Measurements from ENCODE around the gene APLN. TPM values are rescaled to one million over a fixed set of nuclear protein-coding genes. Genes with fewer than 3 reads are reported as not detected.

APLN gene
- total and polyA plus RNA-seq, 2 experiments from 2014 or later: 0.43 to 1.1 TPM

DNA sequence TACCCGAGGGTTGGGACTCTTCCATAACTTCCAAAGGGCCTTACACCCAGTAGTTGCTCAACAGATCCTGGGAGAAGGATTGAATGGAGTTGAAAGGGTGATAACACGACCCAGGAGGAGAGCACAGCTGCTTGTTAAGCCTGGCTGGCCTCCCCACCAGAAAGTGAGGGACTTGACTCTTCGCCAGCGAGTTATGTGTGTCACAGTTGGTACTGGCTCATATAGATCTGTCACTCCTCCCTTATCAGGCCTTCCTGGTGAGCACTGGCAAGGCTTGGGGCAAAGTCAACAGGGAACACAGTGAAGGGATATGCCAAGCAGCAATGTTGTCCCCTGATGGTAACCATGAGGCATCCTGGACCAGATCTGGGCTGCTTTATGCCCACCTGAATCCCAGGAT is 35.8 kb downstream of the APLN start:
- no peaks in the 10 kb centered on the region for H3K79me2 ChIP-seq (ENCODE audit: insufficient read depth)
- H3K4me1 ChIP-seq (ENCODE audit: insufficient read depth): no peaks in the 10 kb centered on the region
- no peak overlapping the region for H3K9ac ChIP-seq
- H3K4me3 ChIP-seq: no peak overlapping the region
- 51 to 69% methylated on average over 3 to 4 of the region's 4 CpGs for WGBS, 2 experiments (ENCODE audit: low coverage in 1 of 2, low lambda C conversion rate in 2 of 2, missing lambda C conversion rate in 2 of 2)
- H2AFZ ChIP-seq: no peak overlapping the region
- no peaks in the 10 kb centered on the region for H3K36me3 ChIP-seq (ENCODE audit: low read depth)
- in situ Hi-C loops (cut with MboI): no loop called here
- H3F3A ChIP-seq (ENCODE audit: insufficient read depth): no peaks in the 10 kb centered on the region
- no peaks in the 10 kb centered on the region for H3K27me3 ChIP-seq (replicated peaks; ENCODE audit: insufficient read depth)
- H3K27ac ChIP-seq: no peak overlapping the region
- H4K20me1 ChIP-seq (ENCODE audit: insufficient read depth): no peaks in the 10 kb centered on the region
- TF ChIP-seq EZH2phosphoT487 (IDR thresholded peaks at IDR 0.05; ENCODE audit: insufficient read depth, low read depth) (no peak), EZH2 (IDR thresholded peaks at IDR 0.05; ENCODE audit: insufficient read depth, poor library complexity, severe bottlenecking) (no peak)
- no peak overlapping the region for H3K4me2 ChIP-seq (ENCODE audit: unreplicated experiment)
- no peaks in the 10 kb centered on the region for H3K9me3 ChIP-seq (ENCODE audit: low read depth)
- H3K9me2 ChIP-seq (ENCODE audit: insufficient read depth): no peaks in the 10 kb centered on the region
- DNase-seq: no peak

DNA sequence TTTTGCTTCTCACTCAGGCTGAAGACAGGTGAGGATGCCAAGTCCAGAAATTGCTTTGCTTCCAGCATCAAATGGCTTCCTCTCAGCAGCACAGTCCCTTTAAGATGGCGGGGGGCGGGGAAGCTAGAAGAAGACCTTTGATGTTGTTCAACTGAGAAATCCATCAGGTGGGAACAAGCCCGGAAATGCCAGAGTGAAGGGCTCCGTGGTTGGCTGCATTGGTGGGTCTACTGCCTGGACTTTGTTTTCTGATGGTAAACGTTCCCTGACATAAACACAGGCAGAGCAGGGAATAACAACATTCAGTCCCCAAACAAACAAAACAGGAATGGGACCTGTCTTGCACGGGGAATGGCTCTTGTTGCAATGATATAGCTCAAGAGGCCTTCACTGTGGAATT is 37.3 kb downstream of the APLN start:
- Histone ChIP-seq H3K9me2 (ENCODE audit: insufficient read depth) (no peaks in the 10 kb centered on the region), H3K27ac (no peak overlapping the region), H3K4me1 (ENCODE audit: insufficient read depth) (no peaks in the 10 kb centered on the region), H3K9ac (no peak overlapping the region), H3K79me2 (ENCODE audit: insufficient read depth) (no peaks in the 10 kb centered on the region), H4K20me1 (ENCODE audit: insufficient read depth) (no peaks in the 10 kb centered on the region), H3K4me2 (ENCODE audit: unreplicated experiment) (no peak overlapping the region), H3F3A (ENCODE audit: insufficient read depth) (no peaks in the 10 kb centered on the region), H3K27me3 (replicated peaks; ENCODE audit: insufficient read depth) (no peaks in the 10 kb centered on the region), H3K4me3 (no peak overlapping the region), H2AFZ (no peak overlapping the region), H3K9me3 (ENCODE audit: low read depth) (no peaks in the 10 kb centered on the region), H3K36me3 (ENCODE audit: low read depth) (no peaks in the 10 kb centered on the region)
- TF ChIP-seq EZH2phosphoT487 (IDR thresholded peaks at IDR 0.05; ENCODE audit: insufficient read depth, low read depth): no peak
- no peak for TF ChIP-seq EZH2 (IDR thresholded peaks at IDR 0.05; ENCODE audit: insufficient read depth, poor library complexity, severe bottlenecking)
- in situ Hi-C loops (cut with MboI): no loop called here
- DNase-seq: no peak
- WGBS, 2 experiments (ENCODE audit: low coverage in 1 of 2, low lambda C conversion rate in 2 of 2, missing lambda C conversion rate in 2 of 2): 64 to 68% methylated on average over 5 to 6 of the region's 6 CpGs

GRCh38 chrX:129614481-129615255 is 40.1 kb downstream of the APLN start:
- no peak for DNase-seq
- Histone ChIP-seq H3K9me3 (ENCODE audit: low read depth) (no peaks in the 10 kb centered on the region), H3K36me3 (ENCODE audit: low read depth) (no peaks in the 10 kb centered on the region), H3F3A (ENCODE audit: insufficient read depth) (no peaks in the 10 kb centered on the region), H3K4me3 (no peak overlapping the region), H3K27ac (no peak overlapping the region), H4K20me1 (ENCODE audit: insufficient read depth) (no peaks in the 10 kb centered on the region), H3K9ac (no peak overlapping the region), H3K79me2 (ENCODE audit: insufficient read depth) (no peaks in the 10 kb centered on the region), H3K27me3 (replicated peaks; ENCODE audit: insufficient read depth) (no peaks in the 10 kb centered on the region), H2AFZ (no peak overlapping the region), H3K9me2 (ENCODE audit: insufficient read depth) (no peaks in the 10 kb centered on the region), H3K4me2 (ENCODE audit: unreplicated experiment) (no peak overlapping the region), H3K4me1 (ENCODE audit: insufficient read depth) (no peaks in the 10 kb centered on the region)
- in situ Hi-C loops (cut with MboI): no loop called here
- WGBS, 2 experiments (ENCODE audit: low coverage in 1 of 2, low lambda C conversion rate in 2 of 2, missing lambda C conversion rate in 2 of 2): 91 to 98% methylated on average over 4 to 5 of the region's 5 CpGs
- TF ChIP-seq EZH2phosphoT487 (IDR thresholded peaks at IDR 0.05; ENCODE audit: insufficient read depth, low read depth): no peak
- no peak for TF ChIP-seq EZH2 (IDR thresholded peaks at IDR 0.05; ENCODE audit: insufficient read depth, poor library complexity, severe bottlenecking)

GRCh38 chrX:129613596-129613995 is 41.2 kb downstream of the APLN start:
- Histone ChIP-seq H3F3A (ENCODE audit: insufficient read depth) (no peaks in the 10 kb centered on the region), H3K4me3 (no peak overlapping the region), H3K4me1 (ENCODE audit: insufficient read depth) (no peaks in the 10 kb centered on the region), H3K79me2 (ENCODE audit: insufficient read depth) (no peaks in the 10 kb centered on the region), H3K9me2 (ENCODE audit: insufficient read depth) (no peaks in the 10 kb centered on the region), H3K36me3 (ENCODE audit: low read depth) (no peaks in the 10 kb centered on the region), H2AFZ (no peak overlapping the region), H3K27ac (no peak overlapping the region), H3K9ac (no peak overlapping the region), H3K9me3 (ENCODE audit: low read depth) (no peaks in the 10 kb centered on the region), H3K4me2 (ENCODE audit: unreplicated experiment) (no peak overlapping the region), H4K20me1 (ENCODE audit: insufficient read depth) (no peaks in the 10 kb centered on the region), H3K27me3 (replicated peaks; ENCODE audit: insufficient read depth) (no peaks in the 10 kb centered on the region)
- TF ChIP-seq EZH2 (IDR thresholded peaks at IDR 0.05; ENCODE audit: insufficient read depth, poor library complexity, severe bottlenecking) (no peak), EZH2phosphoT487 (IDR thresholded peaks at IDR 0.05; ENCODE audit: insufficient read depth, low read depth) (no peak)
- in situ Hi-C loops (cut with MboI): no loop called here
- no peak for DNase-seq

Data from GM23248 (cell line).